Stomach (tissue), 9 donors: ENCODE results near the gene NOBOX. TPM values are rescaled to one million over a fixed set of nuclear protein-coding genes. Genes with fewer than 3 reads are reported as not detected.

Source experiments
- DNase-seq, 2 donors: peaks; one replicate each; pipeline versions ENCODE4 v3.0.0 to v3.0.0-alpha.2; 2013 to 2019
- H3K27ac ChIP-seq, 5 donors: fragments of 200-600 bp in 4 of 5; sonication (generic) in 4 of 5; one replicate each; pipeline ENCODE4 v1.5.1; 2013 to 2019; ENCODE audit warnings: mild to moderate bottlenecking in 1 of 5, moderate library complexity in 1 of 5
- H3K27me3 ChIP-seq, 3 donors: fragments of 200-600 bp; sonication (generic); one replicate each; pipeline ENCODE4 v1.5.1; 2017 to 2019; ENCODE audit warnings: mixed run types in 1 of 3
- H3K36me3 ChIP-seq, 4 donors: fragments of 200-600 bp; sonication (generic); 1 replicate in 3 of 4; 2 replicates in 1 of 4; pipeline ENCODE4 v1.5.1; 2016 to 2019
- H3K4me1 ChIP-seq, 4 donors: fragments of 200-600 bp; sonication (generic); one replicate each; pipeline ENCODE4 v1.5.1; 2016 to 2019
- H3K4me3 ChIP-seq, 4 donors: fragments of 200-600 bp; sonication (generic) in 3 of 4; one replicate each; pipeline ENCODE4 v1.5.1; 2016 to 2019; ENCODE audit warnings: mild to moderate bottlenecking in 1 of 4
- H3K9me3 ChIP-seq, 4 donors: fragments of 200-600 bp; sonication (generic); one replicate each; pipeline ENCODE4 v1.5.1; 2016 to 2019
- EP300 ChIP-seq: sonication (generic); formaldehyde crosslinking; IDR thresholded peaks from one replicate; pipeline ENCODE4 v1.6.1; 2017; ENCODE audit warnings: antibody characterized with exemption
- POLR2A ChIP-seq, 4 donors: fragments of 450-650 bp; IDR thresholded peaks; one replicate each; pipeline ENCODE4 v1.6.1; 2016; ENCODE audit warnings: antibody characterized with exemption in 4 of 4, control low read depth in 2 of 4, mild to moderate bottlenecking in 1 of 4, moderate library complexity in 1 of 4
- POLR2AphosphoS5 ChIP-seq, 3 donors: sonication (generic); formaldehyde crosslinking; IDR thresholded peaks; one replicate each; pipeline ENCODE4 v1.6.1; 2016; ENCODE audit warnings: antibody characterized with exemption in 3 of 3
- WGBS, 5 donors: extraction: QIAGEN DNeasy Blood & Tissue Kit in 3 of 5; methylation state at CpG; one replicate each; pipeline versions ENCODE4 v1.1.5 to v1.1.7; 2013 to 2018; 5-methylcytosine and 5-hydroxymethylcytosine counted together
- intact Hi-C: fragments of 100-400 bp; cut with DNase I; formaldehyde crosslinking; loops from one replicate; pipeline ENCODE4 v1.15.1; 2023; ENCODE audit warnings: low total_unique reads
- polyA plus RNA-seq, 3 donors: library from polyadenylated mRNA; stranded (reverse); fragments of 200-250 nt; gene quantifications; one replicate each; pipeline ENCODE4 v1.2.3, GENCODE V29; 2013
- total RNA-seq, 5 donors: library from RNA; depleted of rRNA; stranded (reverse); fragments of >200 nt; gene quantifications; one replicate each; pipeline versions ENCODE4 v1.1.0 to v1.2.3, GENCODE V29; 2014 to 2016
- TF ChIP-seq, protein P1 (sequence below), 7 experiments: fragments of 450-650 bp in 4 of 7; fragments of 200-600 bp in 3 of 7; sonication (generic) in 3 of 7; IDR thresholded peaks; one replicate each; pipeline ENCODE4 v1.5.1; 2016 to 2019; ENCODE audit warnings: antibody characterized with exemption in 7 of 7, control low read depth in 2 of 7, mild to moderate bottlenecking in 1 of 7
- donor health status: healthy with polysubstance abuse.
- donor health status: Bipolar disorder and iron deficiency.
- donor health status: healthy.

The NOBOX gene
- total and polyA plus RNA-seq, 8 donors, result not detected

DNA sequence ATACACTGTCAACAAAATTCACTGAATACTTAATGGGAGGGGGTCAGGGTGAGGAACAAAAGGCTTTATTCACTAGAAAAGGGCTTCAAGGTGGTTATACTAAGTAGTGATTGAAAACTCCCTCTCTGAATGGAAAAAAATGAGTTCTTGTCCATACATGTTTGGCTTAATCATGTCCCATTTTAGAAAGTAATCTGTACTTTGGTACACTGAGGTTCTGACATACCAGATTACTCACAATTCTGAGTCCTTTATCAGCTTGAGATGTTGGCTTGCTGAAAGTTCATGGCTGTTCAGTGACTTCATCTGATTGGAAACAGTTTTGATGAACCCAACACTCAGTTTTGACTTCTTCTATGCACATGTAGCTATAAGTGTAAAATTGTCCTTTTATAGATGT lies 12.8 kb upstream of the NOBOX start:
- Histone ChIP-seq H3K4me1 (no peaks in the 10 kb centered on the region), H3K27ac (no peak overlapping the region), H3K9me3 (peaks cover 0 to 8% (median 2%) of the 10 kb centered on the region in 4 donors), H3K27me3 (no peaks in the 10 kb centered on the region), H3K4me3 (no peak overlapping the region), H3K36me3 (no peaks in the 10 kb centered on the region)
- intact Hi-C loops, result no loop called here
- no peak for DNase-seq
- TF ChIP-seq EP300 (no peak), POLR2AphosphoS5 (IDR thresholded peaks at IDR 0.05) (no peak), POLR2A (IDR thresholded peaks at IDR 0.05) (no peak)
- TF ChIP-seq, protein P1, sequence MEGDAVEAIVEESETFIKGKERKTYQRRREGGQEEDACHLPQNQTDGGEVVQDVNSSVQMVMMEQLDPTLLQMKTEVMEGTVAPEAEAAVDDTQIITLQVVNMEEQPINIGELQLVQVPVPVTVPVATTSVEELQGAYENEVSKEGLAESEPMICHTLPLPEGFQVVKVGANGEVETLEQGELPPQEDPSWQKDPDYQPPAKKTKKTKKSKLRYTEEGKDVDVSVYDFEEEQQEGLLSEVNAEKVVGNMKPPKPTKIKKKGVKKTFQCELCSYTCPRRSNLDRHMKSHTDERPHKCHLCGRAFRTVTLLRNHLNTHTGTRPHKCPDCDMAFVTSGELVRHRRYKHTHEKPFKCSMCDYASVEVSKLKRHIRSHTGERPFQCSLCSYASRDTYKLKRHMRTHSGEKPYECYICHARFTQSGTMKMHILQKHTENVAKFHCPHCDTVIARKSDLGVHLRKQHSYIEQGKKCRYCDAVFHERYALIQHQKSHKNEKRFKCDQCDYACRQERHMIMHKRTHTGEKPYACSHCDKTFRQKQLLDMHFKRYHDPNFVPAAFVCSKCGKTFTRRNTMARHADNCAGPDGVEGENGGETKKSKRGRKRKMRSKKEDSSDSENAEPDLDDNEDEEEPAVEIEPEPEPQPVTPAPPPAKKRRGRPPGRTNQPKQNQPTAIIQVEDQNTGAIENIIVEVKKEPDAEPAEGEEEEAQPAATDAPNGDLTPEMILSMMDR (IDR thresholded peaks at IDR 0.05), result no peak

DNA sequence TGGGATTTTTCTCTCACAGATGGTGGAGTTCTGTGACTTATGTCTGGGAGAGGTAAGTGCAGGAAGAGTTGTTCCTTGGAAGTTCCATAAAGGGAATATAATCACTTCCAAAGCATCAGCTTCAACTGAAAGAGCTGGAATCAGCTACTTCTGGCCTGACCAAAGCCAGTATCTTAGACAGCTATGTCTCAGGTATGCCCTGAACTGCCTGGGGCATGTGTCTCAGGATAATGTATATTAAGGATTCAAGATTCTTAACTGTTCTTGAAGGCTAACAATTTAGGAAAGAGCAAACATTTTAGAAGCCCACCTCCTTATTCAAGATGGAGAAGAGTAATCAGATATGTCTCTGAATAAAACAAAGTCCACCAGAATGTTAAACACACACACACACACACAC lies 12.4 kb upstream of the NOBOX start:
- H3K4me1 ChIP-seq, result no peaks in the 10 kb centered on the region
- peaks cover 0 to 8% (median 2%) of the 10 kb centered on the region in 4 donors for H3K9me3 ChIP-seq
- H3K27me3 ChIP-seq, result peaks cover 0 to 3% (median 0%) of the 10 kb centered on the region in 3 donors
- H3K27ac ChIP-seq, result no peak overlapping the region
- H3K36me3 ChIP-seq, result no peaks in the 10 kb centered on the region
- H3K4me3 ChIP-seq, result no peak overlapping the region
- DNase-seq, result no peak
- intact Hi-C loops, result no loop called here
- TF ChIP-seq EP300, result no peak
- no peak for TF ChIP-seq POLR2AphosphoS5 (IDR thresholded peaks at IDR 0.05)
- TF ChIP-seq, protein P1 (IDR thresholded peaks at IDR 0.05), result no peak
- TF ChIP-seq POLR2A (IDR thresholded peaks at IDR 0.05), result no peak

DNA sequence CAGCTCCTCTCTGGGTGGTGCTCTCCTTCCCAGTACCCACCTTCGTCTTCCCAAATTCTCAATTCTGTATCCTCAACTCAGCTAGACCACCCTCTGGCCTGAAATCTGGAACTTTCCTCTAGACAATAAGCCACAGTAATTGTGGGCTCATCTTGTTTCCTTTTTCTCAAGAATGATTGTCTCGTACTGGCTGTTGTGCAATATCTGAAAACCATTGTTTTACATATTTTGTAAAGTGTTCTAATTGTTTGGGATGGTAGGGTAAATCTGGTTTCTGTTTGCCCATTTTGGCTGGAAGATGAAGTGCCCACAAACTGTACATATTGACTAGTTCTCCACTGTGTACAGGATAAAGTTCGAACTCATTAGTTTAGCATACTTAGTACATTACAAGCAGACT lies 11.3 kb upstream of the NOBOX start:
- intact Hi-C loops, result no loop called here
- no peak overlapping the region for H3K4me3 ChIP-seq
- H3K27ac ChIP-seq, result no peak overlapping the region
- 56 to 87% (median 78%) methylated on average over 3 of the region's 3 CpGs for WGBS, 5 donors
- no peaks in the 10 kb centered on the region for H3K4me1 ChIP-seq
- H3K27me3 ChIP-seq, result peaks cover 0 to 10% (median 0%) of the 10 kb centered on the region in 3 donors
- TF ChIP-seq POLR2AphosphoS5 (IDR thresholded peaks at IDR 0.05) (no peak), POLR2A (IDR thresholded peaks at IDR 0.05) (no peak), EP300 (no peak)
- TF ChIP-seq, protein P1 (IDR thresholded peaks at IDR 0.05), result no peak
- H3K36me3 ChIP-seq, result no peaks in the 10 kb centered on the region
- H3K9me3 ChIP-seq, result peaks cover 0 to 8% (median 2%) of the 10 kb centered on the region in 4 donors
- DNase-seq, result no peak

DNA sequence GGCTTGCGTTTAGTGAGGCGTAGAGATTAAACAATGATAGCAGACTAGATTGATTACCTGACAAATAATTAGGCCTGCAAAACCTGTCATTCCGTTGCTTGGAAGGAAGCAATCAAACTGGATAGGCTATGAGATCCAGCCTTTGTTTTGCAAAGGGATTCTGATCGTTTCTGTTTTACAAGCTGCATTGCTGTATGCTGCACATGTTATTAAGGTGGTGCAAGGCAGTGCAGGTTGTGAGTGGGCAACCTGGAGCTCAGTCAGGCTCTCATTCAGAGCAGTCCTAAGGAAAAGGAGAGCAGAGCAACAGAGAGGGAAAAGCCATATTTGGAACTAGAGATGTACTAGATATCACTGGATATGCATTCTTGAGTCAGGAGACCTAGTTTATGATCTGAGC lies 6.9 kb upstream of the NOBOX start:
- TF ChIP-seq, protein P1 (IDR thresholded peaks at IDR 0.05), result no peak
- TF ChIP-seq POLR2A (IDR thresholded peaks at IDR 0.05) (no peak), POLR2AphosphoS5 (IDR thresholded peaks at IDR 0.05) (no peak), EP300 (no peak)
- H3K4me3 ChIP-seq, result no peak overlapping the region
- no peaks in the 10 kb centered on the region for H3K9me3 ChIP-seq
- 8 to 26% (median 14%) methylated on average over 4 of the region's 4 CpGs for WGBS, 5 donors
- DNase-seq, result no peak
- intact Hi-C loops, result no loop called here
- no peak overlapping the region for H3K27ac ChIP-seq
- H3K4me1 ChIP-seq, result peaks cover 0 to 9% (median 0%) of the 10 kb centered on the region in 4 donors
- peaks cover 0 to 10% (median 0%) of the 10 kb centered on the region in 3 donors for H3K27me3 ChIP-seq
- no peaks in the 10 kb centered on the region for H3K36me3 ChIP-seq
